K562 (cell line): Measurements from ENCODE around the gene SDE2. TPM values are rescaled to one million over a fixed set of nuclear protein-coding genes. Genes with fewer than 3 reads are reported as not detected.
A peak's percentile ranks its signal among the peaks of the same experiment; 100 is the strongest.

Source experiments
- ARHGAP35 ChIP-seq: fragments of 450-650 bp; IDR thresholded peaks from 2 replicates; pipeline ENCODE4 v1.6.1; 2018; ENCODE audit not compliant: partially characterized antibody
- HIVEP1 ChIP-seq: fragments of 250-450 bp; sonication (Bioruptor Pico); IDR thresholded peaks from 2 replicates; pipeline ENCODE4 v1.4.0; 2020; ENCODE audit warnings: mild to moderate bottlenecking
- HOXB6 ChIP-seq: fragments of 250-450 bp; sonication (Bioruptor Pico); IDR thresholded peaks from 2 replicates; pipeline ENCODE4 v1.5.1; 2022; ENCODE audit warnings: mild to moderate bottlenecking, borderline replicate concordance
- NCOA1 ChIP-seq: fragments of 450-650 bp; IDR thresholded peaks from 2 replicates; pipeline ENCODE4 v1.6.1; 2016; ENCODE audit warnings: low read depth
- NCOA4 ChIP-seq: fragments of 450-650 bp; IDR thresholded peaks from 2 replicates; pipeline ENCODE4 v1.6.1; 2018; ENCODE audit warnings: mild to moderate bottlenecking; ENCODE audit not compliant: partially characterized antibody
- NFATC3 ChIP-seq: fragments of 450-650 bp; IDR thresholded peaks from 2 replicates; pipeline ENCODE4 v1.6.1; 2017; ENCODE audit warnings: mild to moderate bottlenecking
- NFXL1 ChIP-seq: fragments of 450-650 bp; formaldehyde crosslinking; IDR thresholded peaks from 2 replicates; pipeline ENCODE4 v1.4.0; 2021; ENCODE audit warnings: mild to moderate bottlenecking
- RBFOX2 ChIP-seq: fragments of 200-400 bp; formaldehyde crosslinking; IDR thresholded peaks from 2 replicates; pipeline ENCODE4 v1.6.1; 2017; ENCODE audit warnings: low read depth, mild to moderate bottlenecking, low read length, moderate library complexity
- RFX1 ChIP-seq: fragments of 450-650 bp; IDR thresholded peaks from 2 replicates; pipeline ENCODE4 v1.6.1; 2016; ENCODE audit warnings: mild to moderate bottlenecking, moderate library complexity
- SRSF1 ChIP-seq: fragments of 200-400 bp; formaldehyde crosslinking; IDR thresholded peaks from 2 replicates; pipeline ENCODE4 v1.6.1; 2017; ENCODE audit warnings: mild to moderate bottlenecking, low read depth, low read length, moderate library complexity
- SUPT5H ChIP-seq: fragments of 450-650 bp; IDR thresholded peaks from 2 replicates; pipeline ENCODE4 v1.6.1; 2016
- ZNF134 ChIP-seq: fragments of 250-450 bp; sonication (Bioruptor Pico); conservative IDR thresholded peaks from 2 replicates; pipeline ENCODE4 v1.4.0; 2020
- polyA plus RNA-seq, 8 experiments: library from polyadenylated mRNA; depleted of rRNA in 4 of 8; stranded (reverse) in 5 of 8; unstranded in 3 of 8; fragments of >200 nt; fragmentation: Nextera tagmentation in 2 of 8; fragmentation: Illumina TruSeq in 1 of 8; extraction: Ambion mirVana in 2 of 8; extraction: Trizol in 1 of 8; gene quantifications; 2 replicates each; pipeline versions ENCODE4 v1.2.1 to v1.2.3, GENCODE V29; 2011 to 2014; ENCODE audit warnings: inconsistent platforms in 1 of 8, missing spikeins in 1 of 8
- total RNA-seq, 7 experiments: library from RNA; depleted of rRNA in 6 of 7; stranded (reverse); fragments of >200 nt in 6 of 7; fragmentation: Illumina TruSeq in 2 of 7; extraction: Trizol in 2 of 7; gene quantifications; 2 replicates each; pipeline versions ENCODE4 v1.2.1 to v1.2.3, GENCODE V29; 2011 to 2021; ENCODE audit warnings: low replicate concordance in 1 of 7
- TF ChIP-seq, protein P1 (sequence below): fragments of 450-650 bp; IDR thresholded peaks from 2 replicates; pipeline ENCODE4 v1.6.1; 2016; ENCODE audit warnings: mild to moderate bottlenecking, moderate library complexity
- TF ChIP-seq, protein P2 (sequence below): IDR thresholded peaks from 2 replicates; pipeline ENCODE4 v1.6.1; 2011; ENCODE audit not compliant: insufficient read length; ENCODE audit errors: extremely low read depth
- TF ChIP-seq, protein P3 (sequence below): fragments of 250-450 bp; sonication (Bioruptor Pico); IDR thresholded peaks from 2 replicates; pipeline ENCODE4 v1.5.1; 2021; ENCODE audit warnings: mild to moderate bottlenecking
- TF ChIP-seq, protein P4 (sequence below): sonication (generic); formaldehyde crosslinking; IDR thresholded peaks from 2 replicates; pipeline ENCODE4 v1.8.1; 2022; ENCODE audit warnings: missing genetic modification reagents

SDE2 gene
- total and polyA plus RNA-seq, 9 of the 15 experiments (the other 6 are each of a cell fraction or from before 2014, with no cell fraction given), result 14.3 to 62.3 (median 46.0) TPM

DNA sequence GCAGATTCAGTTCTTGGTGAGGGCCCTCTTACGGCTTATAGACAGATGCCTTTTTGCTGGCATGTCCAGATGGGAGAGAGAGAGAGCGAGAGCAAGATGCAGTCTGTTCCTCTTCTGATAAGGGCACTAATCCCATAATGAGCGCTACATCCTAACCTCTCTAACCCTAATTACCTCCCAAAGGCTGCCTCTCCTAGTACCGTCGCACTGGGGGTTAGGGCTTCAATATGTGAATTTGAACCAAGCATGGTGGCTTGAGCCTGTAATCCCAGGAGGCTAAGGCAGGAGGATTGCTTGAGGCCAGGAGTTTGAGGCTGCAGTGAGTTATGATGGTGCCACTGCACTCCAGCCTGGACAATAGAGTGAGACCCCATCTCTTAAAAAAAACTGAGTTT is 10.5 kb upstream of the SDE2 start (continued):
- TF ChIP-seq, protein P1, sequence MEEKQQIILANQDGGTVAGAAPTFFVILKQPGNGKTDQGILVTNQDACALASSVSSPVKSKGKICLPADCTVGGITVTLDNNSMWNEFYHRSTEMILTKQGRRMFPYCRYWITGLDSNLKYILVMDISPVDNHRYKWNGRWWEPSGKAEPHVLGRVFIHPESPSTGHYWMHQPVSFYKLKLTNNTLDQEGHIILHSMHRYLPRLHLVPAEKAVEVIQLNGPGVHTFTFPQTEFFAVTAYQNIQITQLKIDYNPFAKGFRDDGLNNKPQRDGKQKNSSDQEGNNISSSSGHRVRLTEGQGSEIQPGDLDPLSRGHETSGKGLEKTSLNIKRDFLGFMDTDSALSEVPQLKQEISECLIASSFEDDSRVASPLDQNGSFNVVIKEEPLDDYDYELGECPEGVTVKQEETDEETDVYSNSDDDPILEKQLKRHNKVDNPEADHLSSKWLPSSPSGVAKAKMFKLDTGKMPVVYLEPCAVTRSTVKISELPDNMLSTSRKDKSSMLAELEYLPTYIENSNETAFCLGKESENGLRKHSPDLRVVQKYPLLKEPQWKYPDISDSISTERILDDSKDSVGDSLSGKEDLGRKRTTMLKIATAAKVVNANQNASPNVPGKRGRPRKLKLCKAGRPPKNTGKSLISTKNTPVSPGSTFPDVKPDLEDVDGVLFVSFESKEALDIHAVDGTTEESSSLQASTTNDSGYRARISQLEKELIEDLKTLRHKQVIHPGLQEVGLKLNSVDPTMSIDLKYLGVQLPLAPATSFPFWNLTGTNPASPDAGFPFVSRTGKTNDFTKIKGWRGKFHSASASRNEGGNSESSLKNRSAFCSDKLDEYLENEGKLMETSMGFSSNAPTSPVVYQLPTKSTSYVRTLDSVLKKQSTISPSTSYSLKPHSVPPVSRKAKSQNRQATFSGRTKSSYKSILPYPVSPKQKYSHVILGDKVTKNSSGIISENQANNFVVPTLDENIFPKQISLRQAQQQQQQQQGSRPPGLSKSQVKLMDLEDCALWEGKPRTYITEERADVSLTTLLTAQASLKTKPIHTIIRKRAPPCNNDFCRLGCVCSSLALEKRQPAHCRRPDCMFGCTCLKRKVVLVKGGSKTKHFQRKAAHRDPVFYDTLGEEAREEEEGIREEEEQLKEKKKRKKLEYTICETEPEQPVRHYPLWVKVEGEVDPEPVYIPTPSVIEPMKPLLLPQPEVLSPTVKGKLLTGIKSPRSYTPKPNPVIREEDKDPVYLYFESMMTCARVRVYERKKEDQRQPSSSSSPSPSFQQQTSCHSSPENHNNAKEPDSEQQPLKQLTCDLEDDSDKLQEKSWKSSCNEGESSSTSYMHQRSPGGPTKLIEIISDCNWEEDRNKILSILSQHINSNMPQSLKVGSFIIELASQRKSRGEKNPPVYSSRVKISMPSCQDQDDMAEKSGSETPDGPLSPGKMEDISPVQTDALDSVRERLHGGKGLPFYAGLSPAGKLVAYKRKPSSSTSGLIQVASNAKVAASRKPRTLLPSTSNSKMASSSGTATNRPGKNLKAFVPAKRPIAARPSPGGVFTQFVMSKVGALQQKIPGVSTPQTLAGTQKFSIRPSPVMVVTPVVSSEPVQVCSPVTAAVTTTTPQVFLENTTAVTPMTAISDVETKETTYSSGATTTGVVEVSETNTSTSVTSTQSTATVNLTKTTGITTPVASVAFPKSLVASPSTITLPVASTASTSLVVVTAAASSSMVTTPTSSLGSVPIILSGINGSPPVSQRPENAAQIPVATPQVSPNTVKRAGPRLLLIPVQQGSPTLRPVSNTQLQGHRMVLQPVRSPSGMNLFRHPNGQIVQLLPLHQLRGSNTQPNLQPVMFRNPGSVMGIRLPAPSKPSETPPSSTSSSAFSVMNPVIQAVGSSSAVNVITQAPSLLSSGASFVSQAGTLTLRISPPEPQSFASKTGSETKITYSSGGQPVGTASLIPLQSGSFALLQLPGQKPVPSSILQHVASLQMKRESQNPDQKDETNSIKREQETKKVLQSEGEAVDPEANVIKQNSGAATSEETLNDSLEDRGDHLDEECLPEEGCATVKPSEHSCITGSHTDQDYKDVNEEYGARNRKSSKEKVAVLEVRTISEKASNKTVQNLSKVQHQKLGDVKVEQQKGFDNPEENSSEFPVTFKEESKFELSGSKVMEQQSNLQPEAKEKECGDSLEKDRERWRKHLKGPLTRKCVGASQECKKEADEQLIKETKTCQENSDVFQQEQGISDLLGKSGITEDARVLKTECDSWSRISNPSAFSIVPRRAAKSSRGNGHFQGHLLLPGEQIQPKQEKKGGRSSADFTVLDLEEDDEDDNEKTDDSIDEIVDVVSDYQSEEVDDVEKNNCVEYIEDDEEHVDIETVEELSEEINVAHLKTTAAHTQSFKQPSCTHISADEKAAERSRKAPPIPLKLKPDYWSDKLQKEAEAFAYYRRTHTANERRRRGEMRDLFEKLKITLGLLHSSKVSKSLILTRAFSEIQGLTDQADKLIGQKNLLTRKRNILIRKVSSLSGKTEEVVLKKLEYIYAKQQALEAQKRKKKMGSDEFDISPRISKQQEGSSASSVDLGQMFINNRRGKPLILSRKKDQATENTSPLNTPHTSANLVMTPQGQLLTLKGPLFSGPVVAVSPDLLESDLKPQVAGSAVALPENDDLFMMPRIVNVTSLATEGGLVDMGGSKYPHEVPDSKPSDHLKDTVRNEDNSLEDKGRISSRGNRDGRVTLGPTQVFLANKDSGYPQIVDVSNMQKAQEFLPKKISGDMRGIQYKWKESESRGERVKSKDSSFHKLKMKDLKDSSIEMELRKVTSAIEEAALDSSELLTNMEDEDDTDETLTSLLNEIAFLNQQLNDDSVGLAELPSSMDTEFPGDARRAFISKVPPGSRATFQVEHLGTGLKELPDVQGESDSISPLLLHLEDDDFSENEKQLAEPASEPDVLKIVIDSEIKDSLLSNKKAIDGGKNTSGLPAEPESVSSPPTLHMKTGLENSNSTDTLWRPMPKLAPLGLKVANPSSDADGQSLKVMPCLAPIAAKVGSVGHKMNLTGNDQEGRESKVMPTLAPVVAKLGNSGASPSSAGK, result no peak
- no peak for TF ChIP-seq NCOA4
- no peak for TF ChIP-seq HIVEP1 (CRISPR knock-in tag)
- TF ChIP-seq ARHGAP35, result no peak
- TF ChIP-seq NCOA1, result peak; percentile 55; the same call in 1 of the 2 replicates
- TF ChIP-seq RBFOX2, result no peak
- TF ChIP-seq SUPT5H, result no peak
- TF ChIP-seq RFX1, result no peak
- TF ChIP-seq HOXB6 (CRISPR knock-in tag), result no peak
- no peak; the same call in 1 of the 2 replicates for TF ChIP-seq NFATC3
- TF ChIP-seq ZNF134 (CRISPR knock-in tag), result no peak
- TF ChIP-seq NFXL1 (CRISPR knock-in tag), result no peak
- TF ChIP-seq SRSF1, result no peak
- TF ChIP-seq, protein P2, sequence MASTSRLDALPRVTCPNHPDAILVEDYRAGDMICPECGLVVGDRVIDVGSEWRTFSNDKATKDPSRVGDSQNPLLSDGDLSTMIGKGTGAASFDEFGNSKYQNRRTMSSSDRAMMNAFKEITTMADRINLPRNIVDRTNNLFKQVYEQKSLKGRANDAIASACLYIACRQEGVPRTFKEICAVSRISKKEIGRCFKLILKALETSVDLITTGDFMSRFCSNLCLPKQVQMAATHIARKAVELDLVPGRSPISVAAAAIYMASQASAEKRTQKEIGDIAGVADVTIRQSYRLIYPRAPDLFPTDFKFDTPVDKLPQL, result no peak
- TF ChIP-seq, protein P3, sequence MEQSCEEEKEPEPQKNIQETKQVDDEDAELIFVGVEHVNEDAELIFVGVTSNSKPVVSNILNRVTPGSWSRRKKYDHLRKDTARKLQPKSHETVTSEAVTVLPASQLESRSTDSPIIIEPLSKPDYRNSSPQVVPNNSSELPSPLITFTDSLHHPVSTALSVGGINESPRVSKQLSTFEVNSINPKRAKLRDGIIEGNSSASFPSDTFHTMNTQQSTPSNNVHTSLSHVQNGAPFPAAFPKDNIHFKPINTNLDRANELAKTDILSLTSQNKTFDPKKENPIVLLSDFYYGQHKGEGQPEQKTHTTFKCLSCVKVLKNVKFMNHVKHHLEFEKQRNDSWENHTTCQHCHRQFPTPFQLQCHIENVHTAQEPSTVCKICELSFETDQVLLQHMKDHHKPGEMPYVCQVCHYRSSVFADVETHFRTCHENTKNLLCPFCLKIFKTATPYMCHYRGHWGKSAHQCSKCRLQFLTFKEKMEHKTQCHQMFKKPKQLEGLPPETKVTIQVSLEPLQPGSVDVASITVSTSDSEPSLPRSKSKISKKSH, result no peak
- TF ChIP-seq, protein P4, sequence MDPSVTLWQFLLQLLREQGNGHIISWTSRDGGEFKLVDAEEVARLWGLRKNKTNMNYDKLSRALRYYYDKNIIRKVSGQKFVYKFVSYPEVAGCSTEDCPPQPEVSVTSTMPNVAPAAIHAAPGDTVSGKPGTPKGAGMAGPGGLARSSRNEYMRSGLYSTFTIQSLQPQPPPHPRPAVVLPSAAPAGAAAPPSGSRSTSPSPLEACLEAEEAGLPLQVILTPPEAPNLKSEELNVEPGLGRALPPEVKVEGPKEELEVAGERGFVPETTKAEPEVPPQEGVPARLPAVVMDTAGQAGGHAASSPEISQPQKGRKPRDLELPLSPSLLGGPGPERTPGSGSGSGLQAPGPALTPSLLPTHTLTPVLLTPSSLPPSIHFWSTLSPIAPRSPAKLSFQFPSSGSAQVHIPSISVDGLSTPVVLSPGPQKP, result no peak
